Endodermal cell (in vitro differentiated cells): ENCODE measurements around the gene TOMM70. TPM values are rescaled to one million over a fixed set of nuclear protein-coding genes. Genes with fewer than 3 reads are reported as not detected.

Experiments used
- DNase-seq: peaks from one replicate; pipeline ENCODE4 v3.0.0-alpha.2; 2017
- H3K27ac ChIP-seq: 2 replicates; pipeline ENCODE4 v1.5.1; 2013; ENCODE audit warnings: mild to moderate bottlenecking, low read depth, low read length, moderate library complexity
- H3K27me3 ChIP-seq: 2 replicates; pipeline ENCODE4 v1.6.1; 2013; ENCODE audit warnings: mild to moderate bottlenecking, low read length, moderate library complexity; ENCODE audit not compliant: insufficient read depth, control insufficient read depth, poor library complexity, severe bottlenecking
- H3K36me3 ChIP-seq: 2 replicates; pipeline ENCODE4 v1.7.0; 2013; ENCODE audit warnings: mild to moderate bottlenecking, low read length, moderate library complexity; ENCODE audit not compliant: control insufficient read depth, insufficient read depth
- H3K4me1 ChIP-seq: one replicate; pipeline ENCODE4 v1.7.0; 2013; ENCODE audit warnings: low read length; ENCODE audit not compliant: control insufficient read depth, insufficient read depth
- H3K4me3 ChIP-seq: 2 replicates; pipeline ENCODE4 v1.5.1; 2013; ENCODE audit warnings: mild to moderate bottlenecking, low read length, moderate library complexity
- H3K9ac ChIP-seq: 2 replicates; pipeline ENCODE4 v1.6.1; 2013; ENCODE audit warnings: mild to moderate bottlenecking, low read length, moderate library complexity; ENCODE audit not compliant: poor library complexity, severe bottlenecking; ENCODE audit errors: extremely low read depth
- H3K9me3 ChIP-seq: 2 replicates; pipeline ENCODE4 v1.6.1; 2013; ENCODE audit warnings: mild to moderate bottlenecking, low read length, moderate library complexity; ENCODE audit not compliant: control insufficient read depth
- H3K27ac Mint-ChIP-seq: 2 replicates; pipeline ENCODE4 v1.8.0; 2020; ENCODE audit warnings: mixed read lengths
- H3K27me3 Mint-ChIP-seq: 2 replicates; pipeline ENCODE4 v1.8.0; 2021; ENCODE audit warnings: mild to moderate bottlenecking, mixed read lengths; ENCODE audit not compliant: insufficient read depth
- H3K36me3 Mint-ChIP-seq: 2 replicates; pipeline ENCODE4 v1.8.0; 2020; ENCODE audit warnings: low read depth, mixed read lengths
- H3K4me1 Mint-ChIP-seq: 2 replicates; pipeline ENCODE4 v1.8.0; 2020; ENCODE audit warnings: mixed read lengths
- H3K4me3 Mint-ChIP-seq: 2 replicates; pipeline ENCODE4 v1.8.0; 2020; ENCODE audit warnings: mild to moderate bottlenecking, moderate library complexity, mixed read lengths
- H3K9me3 Mint-ChIP-seq: 2 replicates; pipeline ENCODE4 v1.8.0; 2020; ENCODE audit warnings: mild to moderate bottlenecking, mixed read lengths
- WGBS, 2 experiments: methylation state at CpG; one replicate each; pipeline versions ENCODE4 v1.1.5 to v1.1.7; 2013; ENCODE audit warnings: missing lambda C conversion rate in 2 of 2, mixed read lengths in 1 of 2; ENCODE audit not compliant: insufficient coverage in 1 of 2, insufficient read length in 1 of 2; 5-methylcytosine and 5-hydroxymethylcytosine counted together
- total RNA-seq, 2 donors: library from RNA; stranded (reverse); fragmentation: NEBNext Ultra II Directional in 1 of 2; extraction: Animal tissue kit (Norgen Biotek cat#: 25700) in 1 of 2; gene quantifications; 2 replicates in 1 of 2; 3 replicates in 1 of 2; pipeline ENCODE4 v1.2.1, GENCODE V29; 2021
- TF ChIP-seq, protein P1 (sequence below): fragments of 200-600 bp; sonication (generic); conservative IDR thresholded peaks from 2 replicates; pipeline ENCODE4 v1.5.0; 2021; ENCODE audit warnings: antibody characterized with exemption, mild to moderate bottlenecking

The TOMM70 gene
- total RNA-seq, 2 donors from 2014 or later = 36.0 to 43.6 TPM

DNA sequence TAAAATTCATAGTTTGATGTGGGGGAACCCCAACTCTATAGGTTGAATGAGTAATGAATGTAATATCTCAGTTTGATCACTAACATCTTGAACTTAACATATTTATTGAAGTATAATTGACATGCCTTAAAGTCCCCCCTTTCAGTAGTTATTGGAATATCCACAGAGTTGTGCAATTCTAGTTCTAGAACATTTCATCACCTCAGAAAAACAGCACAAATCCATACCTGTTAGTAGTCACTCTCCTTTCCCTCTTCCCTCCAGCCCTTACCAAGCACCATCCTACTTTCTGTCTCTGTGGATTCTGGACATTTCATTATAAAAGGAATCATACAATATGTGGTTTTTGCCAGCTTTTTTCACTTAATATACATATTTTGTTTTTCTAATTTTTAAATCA is 75.1 kb downstream of the TOMM70 start:
- TF ChIP-seq, protein P1, sequence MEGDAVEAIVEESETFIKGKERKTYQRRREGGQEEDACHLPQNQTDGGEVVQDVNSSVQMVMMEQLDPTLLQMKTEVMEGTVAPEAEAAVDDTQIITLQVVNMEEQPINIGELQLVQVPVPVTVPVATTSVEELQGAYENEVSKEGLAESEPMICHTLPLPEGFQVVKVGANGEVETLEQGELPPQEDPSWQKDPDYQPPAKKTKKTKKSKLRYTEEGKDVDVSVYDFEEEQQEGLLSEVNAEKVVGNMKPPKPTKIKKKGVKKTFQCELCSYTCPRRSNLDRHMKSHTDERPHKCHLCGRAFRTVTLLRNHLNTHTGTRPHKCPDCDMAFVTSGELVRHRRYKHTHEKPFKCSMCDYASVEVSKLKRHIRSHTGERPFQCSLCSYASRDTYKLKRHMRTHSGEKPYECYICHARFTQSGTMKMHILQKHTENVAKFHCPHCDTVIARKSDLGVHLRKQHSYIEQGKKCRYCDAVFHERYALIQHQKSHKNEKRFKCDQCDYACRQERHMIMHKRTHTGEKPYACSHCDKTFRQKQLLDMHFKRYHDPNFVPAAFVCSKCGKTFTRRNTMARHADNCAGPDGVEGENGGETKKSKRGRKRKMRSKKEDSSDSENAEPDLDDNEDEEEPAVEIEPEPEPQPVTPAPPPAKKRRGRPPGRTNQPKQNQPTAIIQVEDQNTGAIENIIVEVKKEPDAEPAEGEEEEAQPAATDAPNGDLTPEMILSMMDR = no peak
- H3K4me3 Mint-ChIP-seq = no peak overlapping the region
- H3K27ac Mint-ChIP-seq = no peak overlapping the region
- H3K4me1 Mint-ChIP-seq = peaks cover 5% of the 10 kb centered on the region
- H3K27me3 Mint-ChIP-seq = no peaks in the 10 kb centered on the region
- H3K4me1 ChIP-seq = peaks cover 6% of the 10 kb centered on the region
- DNase-seq = no peak
- H3K9me3 ChIP-seq = peaks cover 11% of the 10 kb centered on the region
- peaks cover 23% of the 10 kb centered on the region for H3K36me3 Mint-ChIP-seq
- no peak overlapping the region for H3K9ac ChIP-seq
- H3K36me3 ChIP-seq = peaks cover 33% of the 10 kb centered on the region
- no peak overlapping the region for H3K27ac ChIP-seq
- no peaks in the 10 kb centered on the region for H3K27me3 ChIP-seq
- H3K4me3 ChIP-seq = no peak overlapping the region
- H3K9me3 Mint-ChIP-seq = peaks cover 18% of the 10 kb centered on the region

DNA sequence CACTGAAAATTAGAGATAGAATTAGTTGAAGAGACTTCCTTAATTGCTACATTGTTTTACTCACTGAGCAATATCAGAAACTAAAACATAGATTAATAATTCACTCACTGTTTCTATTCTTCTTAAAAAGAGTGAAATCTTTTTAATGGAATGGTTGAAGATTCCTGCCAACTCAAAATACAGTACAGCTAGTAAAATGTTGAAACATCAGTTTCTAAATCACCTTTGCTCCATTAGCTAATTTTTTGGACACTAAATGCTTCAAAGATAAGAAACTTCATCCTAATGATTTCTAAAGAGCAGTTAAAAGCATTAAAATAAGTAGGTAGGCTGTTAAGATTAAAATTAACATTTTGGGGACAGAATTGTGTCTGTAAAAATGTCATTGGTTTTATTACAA is 76.8 kb downstream of the TOMM70 start:
- no peaks in the 10 kb centered on the region for H3K27me3 Mint-ChIP-seq
- H3K9me3 Mint-ChIP-seq = peaks cover 18% of the 10 kb centered on the region
- TF ChIP-seq, protein P1 = no peak
- H3K9ac ChIP-seq = no peak overlapping the region
- H3K27me3 ChIP-seq = no peaks in the 10 kb centered on the region
- peaks cover 46% of the 10 kb centered on the region for H3K36me3 ChIP-seq
- H3K27ac ChIP-seq = no peak overlapping the region
- no peaks in the 10 kb centered on the region for H3K4me1 Mint-ChIP-seq
- H3K9me3 ChIP-seq = peaks cover 11% of the 10 kb centered on the region
- H3K27ac Mint-ChIP-seq = no peak overlapping the region
- DNase-seq = no peak
- H3K4me3 Mint-ChIP-seq = no peak overlapping the region
- peaks cover 33% of the 10 kb centered on the region for H3K36me3 Mint-ChIP-seq
- no peak overlapping the region for H3K4me3 ChIP-seq
- no peaks in the 10 kb centered on the region for H3K4me1 ChIP-seq

DNA sequence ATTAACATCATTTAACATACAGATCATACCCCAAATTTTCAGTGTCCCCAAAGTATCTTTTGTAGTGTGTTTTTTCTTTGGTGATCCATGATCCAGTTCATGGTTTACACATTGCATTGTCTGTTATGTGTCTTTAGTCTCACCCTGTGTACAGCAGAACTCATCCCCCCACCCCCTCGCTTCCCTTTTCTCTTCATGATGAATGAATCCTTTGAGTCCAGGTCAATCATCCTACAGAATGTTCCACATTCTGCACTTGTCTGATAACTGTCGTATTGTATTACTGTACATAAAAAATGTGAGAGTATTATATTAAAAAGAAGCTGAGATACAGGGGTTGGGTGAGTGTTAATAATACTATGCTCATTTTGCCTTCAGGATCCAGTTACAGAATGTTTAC is 80.9 kb downstream of the TOMM70 start:
- Histone ChIP-seq H3K27me3 (no peaks in the 10 kb centered on the region), H3K4me3 (no peak overlapping the region), H3K9ac (no peak overlapping the region), H3K27ac (no peak overlapping the region), H3K4me1 (no peaks in the 10 kb centered on the region), H3K9me3 (no peaks in the 10 kb centered on the region), H3K36me3 (peaks cover 37% of the 10 kb centered on the region)
- TF ChIP-seq, protein P1 = no peak
- H3K9me3 Mint-ChIP-seq = no peaks in the 10 kb centered on the region
- no peak overlapping the region for H3K4me3 Mint-ChIP-seq
- no peaks in the 10 kb centered on the region for H3K4me1 Mint-ChIP-seq
- WGBS, 2 experiments = 94 to 100% methylated on average over 1 to 2 of the region's 2 CpGs
- no peaks in the 10 kb centered on the region for H3K27me3 Mint-ChIP-seq
- H3K27ac Mint-ChIP-seq = no peak overlapping the region
- no peak for DNase-seq
- peaks cover 12% of the 10 kb centered on the region for H3K36me3 Mint-ChIP-seq
